ENCODE data around the gene OTOR.

The OTOR gene

DNA sequence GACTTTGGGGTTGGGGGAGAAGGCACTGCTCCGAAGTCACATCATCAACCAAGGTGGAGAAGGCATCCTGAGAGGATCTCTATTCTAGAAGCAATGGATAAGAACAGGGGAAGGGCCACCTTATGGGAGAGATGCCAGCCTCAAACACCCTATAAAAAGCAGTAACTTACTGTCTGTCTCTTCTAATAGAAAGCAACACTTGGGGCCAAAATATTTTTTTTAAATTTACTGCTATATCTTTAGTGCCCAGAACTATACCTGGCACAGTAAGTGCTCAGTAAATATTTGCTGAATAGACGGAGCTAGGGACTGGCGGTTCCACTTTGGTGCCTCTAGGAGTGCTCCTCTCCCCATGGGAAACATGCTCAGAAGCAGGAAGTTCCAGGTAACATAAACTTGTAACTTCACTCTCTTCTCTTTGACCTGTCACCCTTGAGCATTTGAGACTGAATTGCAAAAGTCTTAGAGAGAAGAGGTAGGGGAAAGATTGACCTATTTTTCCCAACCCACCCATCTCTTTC, 807 bp upstream of the OTOR start:
- Histone ChIP-seq H3K18ac (ENCODE audit: low read depth in 1 of 2, low read length in 2 of 2) (no peak overlapping the region), H4K8ac (ENCODE audit: low read length) (no peak overlapping the region), H2AFZ (ENCODE audit: low read depth, low read length) (no peak overlapping the region), H3K4me2 (ENCODE audit: low read length, poor library complexity, severe bottlenecking) (no peak overlapping the region), H3K4me1 (ENCODE audit: control insufficient read depth, insufficient read depth, low read depth, low read length) (no peaks in the 10 kb centered on the region), H3K4me3 (ENCODE audit: insufficient read depth in 1 of 2, low read depth in 1 of 2, low read length in 2 of 2) (no peak overlapping the region), H3K27ac (ENCODE audit: low read length, poor library complexity, severe bottlenecking) (no peak overlapping the region), H2BK5ac (ENCODE audit: low read depth, low read length, poor library complexity, severe bottlenecking) (no peak overlapping the region), H3K27me3 (ENCODE audit: control insufficient read depth in 1 of 2, insufficient read depth in 1 of 2, low read length in 2 of 2) (no peaks in the 10 kb centered on the region), H3K79me1 (replicated peaks; ENCODE audit: low read length, poor library complexity, severe bottlenecking) (no peaks in the 10 kb centered on the region), H3K4ac (ENCODE audit: low read depth in 1 of 2, low read length in 2 of 2) (no peak overlapping the region), H4K91ac (ENCODE audit: low read length) (no peak overlapping the region), H2AK5ac (ENCODE audit: low read length, severe bottlenecking) (no peak overlapping the region), H3K36me3 (ENCODE audit: control insufficient read depth in 1 of 2, insufficient read depth in 2 of 2, low read depth in 1 of 2, low read length in 2 of 2) (peaks cover 0 to 2% of the 10 kb centered on the region in 2 experiments), H3K9me3 (ENCODE audit: control insufficient read depth, low read length) (no peaks in the 10 kb centered on the region), H3K9ac (ENCODE audit: low read length) (no peak overlapping the region), H3K23ac (ENCODE audit: low read length in 2 of 2) (no peak overlapping the region), H2BK12ac (ENCODE audit: low read length in 2 of 2) (no peak overlapping the region), H2BK15ac (ENCODE audit: low read depth, poor library complexity, severe bottlenecking) (no peak overlapping the region), H3K14ac (ENCODE audit: low read length in 2 of 2) (no peak overlapping the region), H2BK120ac (ENCODE audit: low read depth, low read length) (no peak overlapping the region)
- DNase-seq = no peak
- WGBS = 41% methylated on average over 3 of the region's 3 CpGs

DNA sequence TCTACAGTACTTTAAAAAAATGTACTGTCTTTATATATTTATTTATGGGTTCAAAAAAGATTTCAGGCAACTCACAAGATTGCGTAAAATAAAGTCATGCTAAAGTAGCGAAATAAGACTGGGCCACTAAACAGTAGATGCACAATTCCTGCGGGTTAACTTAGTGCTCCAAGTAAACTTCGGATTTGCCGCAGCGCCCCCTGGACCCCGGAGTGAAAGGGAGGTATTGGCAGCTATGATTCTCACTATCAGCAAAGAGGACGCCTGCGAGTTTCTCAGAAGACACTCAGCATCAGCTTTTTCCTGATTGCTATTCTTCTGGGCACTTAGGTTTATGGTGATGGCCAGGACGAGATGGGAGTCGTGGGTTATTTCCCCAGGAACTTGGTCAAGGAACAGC, 1.4 kb downstream of the OTOR start:
- Histone ChIP-seq H2AK5ac (ENCODE audit: low read length, severe bottlenecking) (no peak overlapping the region), H2BK5ac (ENCODE audit: low read depth, low read length, poor library complexity, severe bottlenecking) (no peak overlapping the region), H3K79me1 (replicated peaks; ENCODE audit: low read length, poor library complexity, severe bottlenecking) (no peaks in the 10 kb centered on the region), H3K27ac (ENCODE audit: low read length, poor library complexity, severe bottlenecking) (no peak overlapping the region), H3K14ac (ENCODE audit: low read length in 2 of 2) (no peak overlapping the region), H3K4me3 (ENCODE audit: insufficient read depth in 1 of 2, low read depth in 1 of 2, low read length in 2 of 2) (no peak overlapping the region), H3K4ac (ENCODE audit: low read depth in 1 of 2, low read length in 2 of 2) (no peak overlapping the region), H2AFZ (ENCODE audit: low read depth, low read length) (no peak overlapping the region), H3K18ac (ENCODE audit: low read depth in 1 of 2, low read length in 2 of 2) (no peak overlapping the region), H4K91ac (ENCODE audit: low read length) (no peak overlapping the region), H3K36me3 (ENCODE audit: control insufficient read depth in 1 of 2, insufficient read depth in 2 of 2, low read depth in 1 of 2, low read length in 2 of 2) (no peaks in the 10 kb centered on the region), H2BK15ac (ENCODE audit: low read depth, poor library complexity, severe bottlenecking) (no peak overlapping the region), H2BK12ac (ENCODE audit: low read length in 2 of 2) (no peak overlapping the region), H3K4me1 (ENCODE audit: control insufficient read depth, insufficient read depth, low read depth, low read length) (no peaks in the 10 kb centered on the region), H3K9me3 (ENCODE audit: control insufficient read depth, low read length) (no peaks in the 10 kb centered on the region), H4K8ac (ENCODE audit: low read length) (no peak overlapping the region), H3K9ac (ENCODE audit: low read length) (no peak overlapping the region), H2BK120ac (ENCODE audit: low read depth, low read length) (no peak overlapping the region), H3K27me3 (ENCODE audit: control insufficient read depth in 1 of 2, insufficient read depth in 1 of 2, low read length in 2 of 2) (no peaks in the 10 kb centered on the region), H3K4me2 (ENCODE audit: low read length, poor library complexity, severe bottlenecking) (no peak overlapping the region), H3K23ac (ENCODE audit: low read length in 2 of 2) (no peak overlapping the region)
- DNase-seq = no peak
- 41% methylated on average over 11 of the region's 11 CpGs for WGBS

DNA sequence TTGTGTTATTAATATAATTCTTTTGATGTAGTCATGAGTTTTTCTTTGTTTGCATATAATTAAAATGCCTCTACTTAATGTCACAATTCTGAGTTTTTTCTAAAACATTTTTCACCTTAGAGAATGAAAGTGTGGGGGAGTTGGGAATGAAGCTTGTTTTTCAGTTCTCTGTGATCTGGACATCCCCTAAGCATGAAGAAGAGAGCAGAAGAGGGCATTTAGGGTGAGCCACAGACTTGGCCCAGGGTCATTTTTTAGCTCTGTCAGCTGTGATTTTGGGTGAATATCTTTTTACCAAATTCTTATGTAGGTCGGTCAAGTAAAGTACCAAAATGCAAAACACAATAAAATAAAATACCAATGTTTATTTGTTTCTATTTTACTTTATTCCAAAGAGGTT, 3.9 kb downstream of the OTOR start:
- Histone ChIP-seq H3K14ac (ENCODE audit: low read length in 2 of 2) (no peak overlapping the region), H3K4me3 (ENCODE audit: insufficient read depth in 1 of 2, low read depth in 1 of 2, low read length in 2 of 2) (no peak overlapping the region), H3K9me3 (ENCODE audit: control insufficient read depth, low read length) (no peaks in the 10 kb centered on the region), H2AFZ (ENCODE audit: low read depth, low read length) (no peak overlapping the region), H3K36me3 (ENCODE audit: control insufficient read depth in 1 of 2, insufficient read depth in 2 of 2, low read depth in 1 of 2, low read length in 2 of 2) (no peaks in the 10 kb centered on the region), H2BK12ac (ENCODE audit: low read length in 2 of 2) (no peak overlapping the region), H3K23ac (ENCODE audit: low read length in 2 of 2) (no peak overlapping the region), H4K91ac (ENCODE audit: low read length) (no peak overlapping the region), H3K4me1 (ENCODE audit: control insufficient read depth, insufficient read depth, low read depth, low read length) (no peaks in the 10 kb centered on the region), H2AK5ac (ENCODE audit: low read length, severe bottlenecking) (no peak overlapping the region), H3K79me1 (replicated peaks; ENCODE audit: low read length, poor library complexity, severe bottlenecking) (no peaks in the 10 kb centered on the region), H4K8ac (ENCODE audit: low read length) (no peak overlapping the region), H3K4ac (ENCODE audit: low read depth in 1 of 2, low read length in 2 of 2) (no peak overlapping the region), H3K4me2 (ENCODE audit: low read length, poor library complexity, severe bottlenecking) (no peak overlapping the region), H3K9ac (ENCODE audit: low read length) (no peak overlapping the region), H3K27ac (ENCODE audit: low read length, poor library complexity, severe bottlenecking) (no peak overlapping the region), H2BK15ac (ENCODE audit: low read depth, poor library complexity, severe bottlenecking) (no peak overlapping the region), H3K27me3 (ENCODE audit: control insufficient read depth in 1 of 2, insufficient read depth in 1 of 2, low read length in 2 of 2) (peaks cover 0 to 2% of the 10 kb centered on the region in 2 experiments), H2BK5ac (ENCODE audit: low read depth, low read length, poor library complexity, severe bottlenecking) (no peak overlapping the region), H3K18ac (ENCODE audit: low read depth in 1 of 2, low read length in 2 of 2) (no peak overlapping the region), H2BK120ac (ENCODE audit: low read depth, low read length) (no peak overlapping the region)
- no peak for DNase-seq
- no CpG with 5 or more reads among the region's 1 CpG for WGBS

DNA sequence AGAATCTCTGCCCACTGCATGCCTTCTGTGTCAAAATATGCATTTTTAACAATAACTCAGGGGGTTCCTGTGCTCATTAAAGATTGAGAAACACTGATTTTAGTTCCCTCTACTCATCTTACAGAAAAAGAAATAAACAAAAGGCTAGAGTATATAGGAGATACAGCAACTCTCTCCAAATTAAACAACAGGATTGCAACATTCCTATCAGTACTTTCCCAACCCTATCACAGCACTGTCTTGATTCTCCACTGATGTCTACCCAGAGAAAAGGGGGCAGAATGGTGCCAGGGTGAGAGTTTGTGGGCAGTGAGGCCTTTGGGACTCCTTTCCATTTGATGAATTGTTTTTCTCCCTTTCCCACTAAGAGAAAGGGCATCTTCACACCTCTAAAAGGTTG, 4.7 kb downstream of the OTOR start:
- Histone ChIP-seq H3K4me3 (ENCODE audit: insufficient read depth in 1 of 2, low read depth in 1 of 2, low read length in 2 of 2) (no peak overlapping the region), H3K27me3 (ENCODE audit: control insufficient read depth in 1 of 2, insufficient read depth in 1 of 2, low read length in 2 of 2) (peaks cover 0 to 2% of the 10 kb centered on the region in 2 experiments), H2AFZ (ENCODE audit: low read depth, low read length) (no peak overlapping the region), H3K4me2 (ENCODE audit: low read length, poor library complexity, severe bottlenecking) (no peak overlapping the region), H4K91ac (ENCODE audit: low read length) (no peak overlapping the region), H2BK120ac (ENCODE audit: low read depth, low read length) (no peak overlapping the region), H3K79me1 (replicated peaks; ENCODE audit: low read length, poor library complexity, severe bottlenecking) (no peaks in the 10 kb centered on the region), H3K36me3 (ENCODE audit: control insufficient read depth in 1 of 2, insufficient read depth in 2 of 2, low read depth in 1 of 2, low read length in 2 of 2) (no peaks in the 10 kb centered on the region), H4K8ac (ENCODE audit: low read length) (no peak overlapping the region), H3K23ac (ENCODE audit: low read length in 2 of 2) (no peak overlapping the region), H3K27ac (ENCODE audit: low read length, poor library complexity, severe bottlenecking) (no peak overlapping the region), H2BK5ac (ENCODE audit: low read depth, low read length, poor library complexity, severe bottlenecking) (no peak overlapping the region), H3K14ac (ENCODE audit: low read length in 2 of 2) (no peak overlapping the region), H3K9me3 (ENCODE audit: control insufficient read depth, low read length) (no peaks in the 10 kb centered on the region), H2BK12ac (ENCODE audit: low read length in 2 of 2) (no peak overlapping the region), H3K9ac (ENCODE audit: low read length) (no peak overlapping the region), H3K4me1 (ENCODE audit: control insufficient read depth, insufficient read depth, low read depth, low read length) (no peaks in the 10 kb centered on the region), H3K4ac (ENCODE audit: low read depth in 1 of 2, low read length in 2 of 2) (no peak overlapping the region), H2AK5ac (ENCODE audit: low read length, severe bottlenecking) (no peak overlapping the region), H2BK15ac (ENCODE audit: low read depth, poor library complexity, severe bottlenecking) (no peak overlapping the region), H3K18ac (ENCODE audit: low read depth in 1 of 2, low read length in 2 of 2) (no peak overlapping the region)
- no peak for DNase-seq

Measured in mesenchymal stem cell (in vitro differentiated cells and primary cell).